GM12891 (cell line): ENCODE measurements around the gene ARHGAP6.

ENCODE experiments used
- DNase-seq: peaks from one replicate; pipeline ENCODE4 v3.0.0; 2011; ENCODE audit warnings: low spot score; ENCODE audit not compliant: insufficient read length
- FAIRE-seq: peaks from 2 replicates; lab custom pipeline; 2011; peaks lifted over from hg19 to GRCh38; lab: Jason Lieb, UNC
- PAX5 ChIP-seq: IDR thresholded peaks from 2 replicates; pipeline ENCODE4 v1.6.1; 2011; ENCODE audit warnings: low read length, moderate library complexity, mild to moderate bottlenecking; ENCODE audit not compliant: insufficient read depth, severe bottlenecking
- POLR2A ChIP-seq: IDR thresholded peaks from 2 replicates; pipeline ENCODE4 v1.6.1; 2011; ENCODE audit warnings: low read depth, low read length, control low read depth
- POLR2AphosphoS5 ChIP-seq: IDR thresholded peaks from 2 replicates; pipeline ENCODE4 v1.6.1; 2011; ENCODE audit warnings: low read depth, low read length, control low read depth
- POU2F2 ChIP-seq: IDR thresholded peaks from 2 replicates; pipeline ENCODE4 v1.6.1; 2011; ENCODE audit warnings: low read depth, mild to moderate bottlenecking, control low read depth, low read length, moderate library complexity
- SPI1 ChIP-seq: IDR thresholded peaks from 2 replicates; pipeline ENCODE4 v1.6.1; 2011; ENCODE audit warnings: low read depth, low read length, control low read depth
- TAF1 ChIP-seq: IDR thresholded peaks from 2 replicates; pipeline ENCODE4 v1.6.1; 2011; ENCODE audit warnings: low read depth, low read length, control low read depth

Gene ARHGAP6

GRCh38 chrX:11458170-11458569, 207.6 kb downstream of the ARHGAP6 start:
- TF ChIP-seq PAX5 (no peak), POU2F2 (no peak), POLR2AphosphoS5 (no peak), POLR2A (no peak), TAF1 (no peak), SPI1 (no peak)
- no peak for FAIRE-seq
- no peak for DNase-seq

GRCh38 chrX:11451151-11451550, 214.6 kb downstream of the ARHGAP6 start:
- DNase-seq = no peak
- no peak for FAIRE-seq
- TF ChIP-seq POLR2AphosphoS5 (no peak), POU2F2 (no peak), PAX5 (no peak), SPI1 (no peak), TAF1 (no peak), POLR2A (no peak)

- DNase-seq (no peak), FAIRE-seq (no peak)
- TF ChIP-seq SPI1 (no peak), PAX5 (no peak), POLR2A (no peak), POU2F2 (no peak), POLR2AphosphoS5 (no peak), TAF1 (no peak)
Measured at GRCh38 chrX:11450354-11450753, 215.4 kb downstream of the ARHGAP6 start.

GRCh38 chrX:11449613-11450012, 216.1 kb downstream of the ARHGAP6 start:
- DNase-seq (no peak), FAIRE-seq (no peak)
- TF ChIP-seq TAF1 (no peak), POLR2A (no peak), POLR2AphosphoS5 (no peak), PAX5 (no peak), POU2F2 (no peak), SPI1 (no peak)

GRCh38 chrX:11447418-11447817, 218.3 kb downstream of the ARHGAP6 start:
- DNase-seq = no peak
- FAIRE-seq = no peak
- TF ChIP-seq TAF1 (no peak), PAX5 (no peak), SPI1 (no peak), POU2F2 (no peak), POLR2AphosphoS5 (no peak), POLR2A (no peak)

- FAIRE-seq (no peak), DNase-seq (no peak)
Measured at GRCh38 chrX:11446949-11447348, 218.8 kb downstream of the ARHGAP6 start.

GRCh38 chrX:11446336-11446735, 219.4 kb downstream of the ARHGAP6 start:
- FAIRE-seq (no peak), DNase-seq (no peak)
- TF ChIP-seq POLR2AphosphoS5 (no peak), PAX5 (no peak), POU2F2 (no peak), SPI1 (no peak), POLR2A (no peak), TAF1 (no peak)

More at GRCh38 chrX:11446949-11447348, 218.8 kb downstream of the ARHGAP6 start:
- TF ChIP-seq PAX5 (no peak), POLR2A (no peak), POU2F2 (no peak), TAF1 (no peak), SPI1 (no peak), POLR2AphosphoS5 (no peak)

GRCh38 chrX:11445540-11445939, 220.2 kb downstream of the ARHGAP6 start:
- TF ChIP-seq POU2F2 (no peak), POLR2AphosphoS5 (no peak), TAF1 (no peak), PAX5 (no peak), SPI1 (no peak), POLR2A (no peak)
- DNase-seq (no peak), FAIRE-seq (peak; percentile 76)

GRCh38 chrX:11444052-11444451, 221.7 kb downstream of the ARHGAP6 start:
- FAIRE-seq = no peak
- no peak for DNase-seq
- TF ChIP-seq SPI1 (no peak), PAX5 (no peak), TAF1 (no peak), POLR2A (no peak), POU2F2 (no peak), POLR2AphosphoS5 (no peak)

GRCh38 chrX:11439846-11440245, 225.9 kb downstream of the ARHGAP6 start:
- DNase-seq = no peak
- no peak for FAIRE-seq
- no peak for TF ChIP-seq POLR2A
- TF ChIP-seq POU2F2 = no peak
- TF ChIP-seq TAF1 = no peak
- TF ChIP-seq POLR2AphosphoS5 = no peak
- TF ChIP-seq SPI1 = no peak
- TF ChIP-seq PAX5 = no peak

- DNase-seq (no peak), FAIRE-seq (no peak)
- TF ChIP-seq POU2F2 (no peak), TAF1 (no peak), POLR2AphosphoS5 (no peak), POLR2A (no peak), PAX5 (no peak), SPI1 (no peak)
Measured at GRCh38 chrX:11438767-11439166, 227.0 kb downstream of the ARHGAP6 start.
